Right lobe of liver (tissue), 6 donors: Measurements from ENCODE around the gene BBOX1. TPM values are rescaled to one million over a fixed set of nuclear protein-coding genes. Genes with fewer than 3 reads are reported as not detected.
"Not testable (repeated sequence)": the region's sequence is repeated elsewhere in the genome, so short reads cannot be mapped to it uniquely, and the experiment has no call there.

ENCODE experiments used
- ATAC-seq, 4 donors: fragments of 200-7000 bp; cut with Tn5 transposase; one replicate each; pipeline ENCODE4 v1.9.1; 2020; ENCODE audit warnings: mild to moderate bottlenecking in 4 of 4, moderate library complexity in 4 of 4
- DNase-seq, 3 donors: peaks; one replicate each; pipeline ENCODE4 v3.0.0-alpha.2; 2020
- H3K27ac ChIP-seq, 3 donors: fragments of 200-600 bp; one replicate each; pipeline ENCODE4 v1.8.0; 2022
- H3K27me3 ChIP-seq, 2 donors: fragments of 200-600 bp; one replicate each; pipeline ENCODE4 v1.8.0; 2022
- H3K36me3 ChIP-seq, 4 donors: fragments of 200-600 bp; sonication (generic) in 1 of 4; one replicate each; pipeline versions ENCODE4 v1.5.1 to v1.8.0; 2017 to 2022; ENCODE audit warnings: control low read depth in 1 of 4
- H3K4me1 ChIP-seq, 4 donors: fragments of 200-600 bp; sonication (generic) in 1 of 4; one replicate each; pipeline versions ENCODE4 v1.5.1 to v1.8.0; 2017 to 2022; ENCODE audit warnings: control low read depth in 1 of 4
- H3K4me3 ChIP-seq, 3 donors: fragments of 200-600 bp; one replicate each; pipeline ENCODE4 v1.8.0; 2022
- H3K9me3 ChIP-seq, 4 donors: fragments of 200-600 bp; sonication (generic) in 1 of 4; one replicate each; pipeline versions ENCODE4 v1.5.1 to v1.8.0; 2017 to 2022; ENCODE audit warnings: control low read depth in 1 of 4
- CTCF ChIP-seq, 4 donors: fragments of 200-600 bp in 3 of 4; fragments of 450-650 bp in 1 of 4; IDR thresholded peaks; one replicate each; pipeline versions ENCODE4 v1.5.1 to v1.8.0; 2016 to 2022; ENCODE audit warnings: antibody characterized with exemption in 4 of 4, mild to moderate bottlenecking in 2 of 4
- POLR2A ChIP-seq: fragments of 450-650 bp; IDR thresholded peaks from one replicate; pipeline ENCODE4 v1.6.1; 2017; ENCODE audit warnings: antibody characterized with exemption, mild to moderate bottlenecking
- WGBS: methylation state at CpG from one replicate; pipeline ENCODE4 v1.1.6; 2018; ENCODE audit warnings: low coverage, low lambda C conversion rate; ENCODE audit not compliant: insufficient coverage; ENCODE audit errors: missing lambda C conversion rate; 5-methylcytosine and 5-hydroxymethylcytosine counted together
- intact Hi-C, 2 donors: fragments of 100-400 bp; cut with DNase I; formaldehyde crosslinking; loops; one replicate each; pipeline versions ENCODE4 v1.11.2 to v1.14.1; 2022
- total RNA-seq, 6 experiments: library from RNA; depleted of rRNA in 2 of 6; stranded (reverse); fragments of >200 nt in 2 of 6; fragmentation: NEBNext Ultra II Directional in 3 of 6; extraction: Animal tissue kit (Norgen Biotek cat#: 25700) in 3 of 6; gene quantifications; one replicate each; pipeline versions ENCODE4 v1.1.0 to v1.2.4, GENCODE V29; 2016 to 2023
- donor health status: DM: no; HTN: yes; CAD: no.
- donor health status: DM: no; HTN: no; CAD: no.
- donor health status: DM: no; HTN: no; CAD: no.
- donor health status: DM: no; HTN: yes; CAD: no.
- donor health status: DM: no; HTN: yes; CAD: no.

The BBOX1 gene
- total RNA-seq, 6 experiments from 2014 or later = 1.9 to 25.3 (median 13.9) TPM

- ATAC-seq (no peak), DNase-seq (no peak)
- 15% methylated on average over 1 of the region's 1 CpG for WGBS
- no peaks in the 10 kb centered on the region for H3K36me3 ChIP-seq
- H3K4me3 ChIP-seq = no peak overlapping the region
- H3K4me1 ChIP-seq = peaks cover 0 to 4% (median 0%) of the 10 kb centered on the region in 4 donors
- TF ChIP-seq POLR2A (no peak), CTCF (IDR thresholded peaks at IDR 0.05) (no peak)
- no peaks in the 10 kb centered on the region for H3K9me3 ChIP-seq
- intact Hi-C loops = no loop called here
- no peaks in the 10 kb centered on the region for H3K27me3 ChIP-seq
- no peak overlapping the region for H3K27ac ChIP-seq
Measured at GRCh38 chr11:26995701-26996460, 44.7 kb upstream of the BBOX1 start.

- H3K36me3 ChIP-seq = no peaks in the 10 kb centered on the region
- H3K4me1 ChIP-seq = peaks cover 0 to 4% (median 0%) of the 10 kb centered on the region in 4 donors
- DNase-seq (no peak), ATAC-seq (no peak)
- intact Hi-C loops = no loop called here
- whole genome bisulfite sequencing = 44% methylated on average over 2 of the region's 2 CpGs
- no peaks in the 10 kb centered on the region for H3K27me3 ChIP-seq
- no peak overlapping the region for H3K4me3 ChIP-seq
- TF ChIP-seq CTCF (IDR thresholded peaks at IDR 0.05) = no peak
- no peaks in the 10 kb centered on the region for H3K9me3 ChIP-seq
- no peak overlapping the region for H3K27ac ChIP-seq
Measured at GRCh38 chr11:26997378-26997777, 43.2 kb upstream of the BBOX1 start.

GRCh38 chr11:27001136-27001730 lies 39.4 kb upstream of the BBOX1 start:
- H3K27ac ChIP-seq, H3K4me3 ChIP-seq, H3K9me3 ChIP-seq, intact Hi-C loops, H3K4me1 ChIP-seq, ATAC-seq, DNase-seq, H3K27me3 ChIP-seq, H3K36me3 ChIP-seq: not testable (repeated sequence)
- 42% methylated on average over 4 of the region's 4 CpGs for WGBS

GRCh38 chr11:27002431-27002830 lies 38.2 kb upstream of the BBOX1 start:
- intact Hi-C loops = no loop called here
- no peak for ATAC-seq
- WGBS = 38% methylated on average over 3 of the region's 3 CpGs
- no peak overlapping the region for H3K27ac ChIP-seq
- no peak overlapping the region for H3K4me3 ChIP-seq
- H3K36me3 ChIP-seq = no peaks in the 10 kb centered on the region
- H3K27me3 ChIP-seq = no peaks in the 10 kb centered on the region
- TF ChIP-seq POLR2A = no peak
- TF ChIP-seq CTCF (IDR thresholded peaks at IDR 0.05) = no peak
- H3K4me1 ChIP-seq = no peaks in the 10 kb centered on the region
- H3K9me3 ChIP-seq = no peaks in the 10 kb centered on the region
- no peak for DNase-seq

GRCh38 chr11:27002838-27003237 lies 37.8 kb upstream of the BBOX1 start:
- 53% methylated on average over 4 of the region's 4 CpGs for WGBS
- Histone ChIP-seq H3K4me3 (no peak overlapping the region), H3K36me3 (no peaks in the 10 kb centered on the region), H3K27ac (no peak overlapping the region), H3K27me3 (no peaks in the 10 kb centered on the region), H3K9me3 (no peaks in the 10 kb centered on the region), H3K4me1 (no peaks in the 10 kb centered on the region)
- no peak for TF ChIP-seq CTCF (IDR thresholded peaks at IDR 0.05)
- no peak for TF ChIP-seq POLR2A
- DNase-seq = no peak
- intact Hi-C loops = no loop called here
- ATAC-seq = no peak
